NK-92 treated with Interleukin-12 subunit alpha and Interleukin-12 subunit beta, amount 100 ng/mL, for 24 hours (cell line): Measurements from ENCODE around the gene WDFY2.
"Not testable (repeated sequence)": the region's sequence is repeated elsewhere in the genome, so short reads cannot be mapped to it uniquely, and the experiment has no call there.

ENCODE experiments used
- DNase-seq: peaks from one replicate; lab custom pipeline; 2025; lab: John Stamatoyannopoulos, UW

Gene WDFY2

GRCh38 chr13:51666374-51666773, 82.1 kb downstream of the WDFY2 start:
- no peak for DNase-seq

- DNase-seq = no peak
Observed at GRCh38 chr13:51666839-51667238, 82.6 kb downstream of the WDFY2 start.

DNA sequence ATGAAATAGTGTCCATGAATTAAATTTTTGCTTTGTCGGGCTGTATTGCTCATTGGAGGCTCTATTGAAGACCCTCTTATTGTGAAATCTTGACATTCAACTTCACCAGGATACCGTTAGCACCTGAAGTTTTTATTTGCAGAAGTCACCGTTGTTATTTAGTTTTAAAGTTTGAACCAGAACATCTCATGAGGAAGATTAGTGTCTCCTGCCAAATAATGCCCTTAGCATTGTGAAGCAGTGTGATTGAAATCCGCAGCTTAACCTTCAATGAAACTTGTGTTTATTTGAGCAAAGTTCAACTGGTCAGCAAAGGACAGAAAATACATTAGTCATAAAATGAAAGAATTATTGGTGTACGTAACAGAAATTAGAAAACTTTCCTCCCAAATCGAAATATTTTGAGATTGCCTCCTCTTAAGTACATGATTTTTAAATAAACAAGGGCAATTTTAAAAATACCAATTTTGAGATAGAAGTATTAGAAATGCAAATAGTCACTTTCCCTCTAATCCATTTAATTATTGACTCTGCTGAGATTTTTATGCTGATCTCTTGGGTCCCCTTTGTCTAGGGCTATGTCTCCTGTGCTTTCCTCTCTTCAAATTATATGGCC, 84.4 kb downstream of the WDFY2 start:
- DNase-seq = no peak

DNA sequence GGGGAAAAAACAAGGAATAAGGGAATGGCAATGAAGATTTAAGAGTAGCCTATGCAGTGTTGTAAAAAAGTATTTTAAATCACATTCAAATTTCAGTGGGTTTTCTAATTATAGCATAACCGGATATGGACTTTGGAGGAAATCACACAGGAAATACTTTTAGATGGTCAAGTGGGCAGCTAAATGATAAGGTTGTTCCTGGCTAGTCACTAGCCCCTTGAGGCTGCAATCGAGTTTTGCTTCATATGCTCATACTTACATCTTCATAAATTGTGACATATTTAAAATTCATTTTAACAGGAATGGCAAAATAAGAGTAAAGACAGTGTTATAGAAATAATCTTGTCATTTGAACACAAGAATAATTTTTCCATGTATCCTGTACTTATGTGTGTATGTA, 88.9 kb downstream of the WDFY2 start:
- no peak for DNase-seq

- DNase-seq = no peak
Observed at GRCh38 chr13:51674276-51674675, 90.0 kb downstream of the WDFY2 start.

DNA sequence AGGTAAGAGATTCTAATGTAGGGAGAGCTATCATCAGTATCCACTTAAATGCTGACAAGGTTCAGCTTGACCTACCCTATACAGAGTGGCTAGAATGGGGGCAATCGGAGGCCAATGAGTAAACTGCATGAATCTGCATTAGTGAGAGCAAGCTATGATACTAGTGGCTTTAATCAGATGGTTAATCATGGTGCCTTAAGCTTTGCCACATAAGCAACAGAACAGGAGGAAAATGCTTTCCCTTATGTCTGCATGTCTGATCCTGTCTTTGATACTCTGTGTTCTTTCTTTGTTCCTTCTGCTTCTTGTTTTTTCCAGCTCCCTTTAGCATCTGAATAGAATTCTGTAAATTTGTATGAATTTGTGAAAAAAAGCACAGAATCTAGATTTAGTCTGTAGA, 91.1 kb downstream of the WDFY2 start:
- no peak for DNase-seq

- no peak for DNase-seq
Observed at GRCh38 chr13:51675877-51676276, 91.6 kb downstream of the WDFY2 start.

DNA sequence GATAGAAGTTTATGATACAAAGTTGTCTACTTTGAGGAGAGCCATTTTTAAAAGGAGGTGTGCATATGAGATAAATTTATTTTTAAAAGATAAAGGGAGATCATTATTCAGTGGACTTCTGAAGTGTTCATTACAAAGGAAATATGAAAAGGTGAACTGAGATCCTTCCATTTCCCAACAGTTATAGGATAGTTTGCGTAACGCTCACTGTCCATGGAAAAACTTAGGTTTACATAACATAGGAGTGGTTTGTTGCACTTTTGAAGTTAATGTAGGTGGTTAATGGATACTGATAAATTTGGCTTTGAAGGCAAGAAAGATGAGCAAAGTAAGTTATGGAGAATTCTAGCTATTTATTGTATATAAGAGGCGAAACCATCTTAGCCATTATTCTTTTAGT, 92.5 kb downstream of the WDFY2 start:
- no peak for DNase-seq

GRCh38 chr13:51678420-51678819, 94.2 kb downstream of the WDFY2 start:
- DNase-seq = no peak

DNA sequence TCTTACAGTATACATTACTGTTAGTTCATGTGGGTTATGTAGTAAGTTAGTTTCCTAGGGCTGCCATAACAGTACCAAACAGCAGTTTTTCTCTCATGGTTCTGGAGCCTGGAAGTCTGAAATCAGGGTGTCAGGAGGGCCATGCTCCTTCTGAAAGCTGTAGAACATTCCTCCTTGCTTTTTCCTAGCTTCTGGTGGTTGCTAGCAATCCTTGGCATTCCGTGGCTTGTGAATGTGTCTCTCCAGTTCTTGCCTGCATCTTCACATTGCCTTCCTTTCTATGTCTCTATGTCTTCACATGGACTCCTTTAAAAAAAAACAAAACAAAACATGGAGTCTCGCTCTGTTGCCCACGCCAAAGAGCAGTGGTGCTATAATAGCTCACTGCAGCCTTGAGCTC, 95.4 kb downstream of the WDFY2 start:
- no peak for DNase-seq

- DNase-seq = no peak
Observed at GRCh38 chr13:51681037-51681678, 96.9 kb downstream of the WDFY2 start.

GRCh38 chr13:51682686-51683085, 98.4 kb downstream of the WDFY2 start:
- DNase-seq = no peak

DNA sequence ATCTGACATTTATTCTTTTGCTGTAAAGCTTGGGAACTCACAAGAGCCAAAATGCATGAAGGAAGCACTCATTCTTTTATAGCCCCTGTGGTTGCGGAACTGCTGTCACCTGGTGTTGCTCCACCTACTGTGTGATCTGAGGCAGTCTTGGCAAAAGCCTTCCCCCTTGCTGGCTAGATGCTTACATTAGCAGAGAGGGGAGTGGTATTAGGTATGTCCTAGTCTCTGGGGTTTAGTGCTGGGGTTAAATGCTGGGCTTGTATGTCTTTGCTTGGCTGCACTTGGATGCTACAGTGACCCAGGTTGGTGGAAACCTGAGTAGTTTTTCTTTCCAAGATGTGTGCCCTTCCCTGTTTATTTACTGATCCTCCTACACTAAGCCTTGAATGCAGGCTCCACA, 99.3 kb downstream of the WDFY2 start:
- DNase-seq = no peak

GRCh38 chr13:51684076-51684475, 99.8 kb downstream of the WDFY2 start:
- DNase-seq = no peak

DNA sequence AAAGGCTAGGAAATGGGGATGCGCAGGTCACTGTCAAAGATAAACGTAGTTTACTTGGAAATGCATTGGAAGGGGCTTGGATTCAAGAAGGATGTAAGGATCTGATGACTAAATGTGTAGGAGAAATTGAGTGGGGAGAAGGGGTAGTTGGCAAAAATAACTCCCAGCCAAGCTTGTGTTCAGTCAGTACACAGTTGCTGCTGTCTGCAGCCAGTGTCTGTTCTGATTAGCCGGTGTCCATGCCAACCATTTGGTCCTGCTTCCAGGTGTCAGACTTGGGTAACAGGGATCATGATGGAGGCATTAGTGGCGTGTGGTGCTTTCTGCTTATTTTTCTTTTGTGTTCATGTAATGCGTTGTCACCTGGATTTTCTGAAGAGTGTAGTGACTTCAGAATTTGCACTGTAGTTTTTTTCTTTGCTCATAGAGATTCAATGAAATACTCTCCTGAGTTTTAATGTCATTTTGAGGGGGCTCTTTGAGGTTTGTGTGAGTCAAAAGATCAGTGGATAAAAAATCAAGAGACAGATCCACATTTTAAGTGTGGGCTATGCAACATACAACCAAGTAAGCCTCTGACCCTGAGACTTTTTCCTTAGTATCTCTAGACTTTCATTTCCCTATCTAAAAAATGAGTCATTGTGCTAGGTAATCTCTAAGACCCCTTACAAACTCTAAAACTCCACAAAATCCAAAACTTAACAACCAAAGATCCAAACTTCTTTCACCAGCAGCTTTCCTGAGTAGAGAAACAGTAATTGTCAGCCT, 103.9 kb downstream of the WDFY2 start:
- no peak for DNase-seq

DNA sequence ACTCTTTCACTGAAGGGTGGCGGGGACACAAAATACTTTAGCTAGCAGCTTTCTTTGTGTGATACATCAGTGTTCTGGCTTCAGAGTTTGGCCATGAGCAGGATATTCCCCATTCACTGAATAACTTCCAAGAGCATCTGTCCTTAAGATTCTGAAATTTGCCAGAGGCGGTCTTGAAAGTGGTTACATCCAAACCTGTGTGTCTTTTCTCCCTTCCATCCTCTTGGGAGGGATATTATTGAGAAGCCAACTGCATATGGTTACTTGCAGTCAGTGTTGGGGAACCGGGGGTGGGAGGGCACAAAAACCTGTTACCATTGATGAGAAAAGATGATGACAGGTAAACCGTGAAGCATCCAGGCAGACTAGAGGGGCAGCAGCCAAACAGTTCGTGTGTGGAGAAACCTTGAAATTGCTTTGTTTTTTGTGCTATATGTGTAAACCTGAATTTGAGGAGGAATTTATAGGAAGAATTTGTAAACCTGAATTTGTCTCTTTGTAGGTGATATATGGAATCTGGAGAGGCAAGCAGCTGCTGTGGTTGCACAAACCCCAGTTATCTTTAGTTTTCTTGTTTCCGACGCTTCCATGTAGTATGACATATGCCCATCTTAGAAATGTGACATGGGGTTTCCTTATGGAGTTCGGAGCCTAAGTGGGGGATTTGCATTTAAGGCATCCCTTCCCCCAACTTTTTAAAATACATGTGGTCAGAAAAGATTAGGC, 104.8 kb downstream of the WDFY2 start:
- no peak for DNase-seq

GRCh38 chr13:51689663-51689996, 105.4 kb downstream of the WDFY2 start:
- no peak for DNase-seq

DNA sequence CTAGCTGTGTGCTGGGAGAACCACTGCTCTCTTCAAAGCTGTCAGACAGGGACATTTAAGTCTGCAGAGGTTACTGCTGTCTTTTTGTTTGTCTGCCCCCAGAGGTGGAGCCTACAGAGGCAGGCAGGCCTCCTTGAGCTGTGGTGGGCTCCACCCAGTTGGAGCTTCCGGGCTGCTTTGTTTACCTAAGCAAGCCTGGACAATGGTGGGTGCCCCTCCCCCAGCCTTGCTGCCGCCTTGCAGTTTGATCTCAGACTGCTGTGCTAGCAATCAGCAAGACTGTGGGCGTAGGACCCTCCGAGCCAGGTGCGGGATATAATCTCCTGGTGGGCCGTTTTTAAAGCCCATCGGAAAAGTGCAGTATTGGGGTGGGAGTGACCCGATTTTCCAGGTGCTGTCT, 111.4 kb downstream of the WDFY2 start:
- DNase-seq = not testable (repeated sequence)

GRCh38 chr13:51697181-51697580, 112.9 kb downstream of the WDFY2 start:
- no peak for DNase-seq

GRCh38 chr13:51697855-51698254, 113.6 kb downstream of the WDFY2 start:
- no peak for DNase-seq

DNA sequence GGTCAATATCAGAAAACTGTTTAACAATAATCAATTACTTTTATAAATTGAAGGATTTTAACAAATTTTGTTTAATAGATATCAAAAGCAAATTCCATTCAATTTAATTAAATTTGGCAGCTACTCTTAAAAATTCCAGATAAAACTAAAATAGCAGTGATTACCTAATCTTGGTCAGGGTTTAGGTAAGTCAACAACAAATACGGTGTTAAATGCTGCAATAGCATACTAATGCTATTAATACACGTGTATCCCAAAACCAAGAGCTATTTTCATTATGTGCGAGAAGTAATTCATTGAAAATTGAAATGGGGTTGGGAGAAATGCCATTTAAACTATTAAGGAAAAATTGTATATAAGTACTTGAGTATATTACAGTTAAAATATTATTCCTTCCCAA, 114.1 kb downstream of the WDFY2 start:
- no peak for DNase-seq

GRCh38 chr13:51704399-51705313, 120.4 kb downstream of the WDFY2 start:
- no peak for DNase-seq
